Transverse colon (tissue), 4 donors: ENCODE data around the gene CLK4. TPM values are rescaled to one million over a fixed set of nuclear protein-coding genes. Genes with fewer than 3 reads are reported as not detected.

ENCODE experiments used
- DNase-seq: peaks from one replicate; pipeline ENCODE4 v3.0.0-alpha.2; 2019
- H3K27ac ChIP-seq, 4 donors: fragments of 200-600 bp; sonication (generic); 2 replicates each; pipeline ENCODE4 v1.5.1; 2016 to 2018; ENCODE audit warnings: inconsistent platforms in 4 of 4
- H3K27me3 ChIP-seq: fragments of 200-600 bp; sonication (generic); 2 replicates; pipeline ENCODE4 v1.5.1; 2017; ENCODE audit warnings: inconsistent platforms
- H3K36me3 ChIP-seq, 4 donors: fragments of 200-600 bp; sonication (generic); 2 replicates each; pipeline ENCODE4 v1.5.1; 2017 to 2019; ENCODE audit warnings: inconsistent platforms in 4 of 4
- H3K4me1 ChIP-seq, 4 donors: fragments of 200-600 bp; sonication (generic); 2 replicates each; pipeline ENCODE4 v1.5.1; 2017 to 2020; ENCODE audit warnings: inconsistent platforms in 4 of 4
- H3K4me3 ChIP-seq, 4 donors: fragments of 200-600 bp; sonication (generic); 1 replicate in 1 of 4; 2 replicates in 3 of 4; pipeline versions ENCODE4 v1.5.1 to v1.6.1; 2017 to 2019; ENCODE audit warnings: inconsistent platforms in 4 of 4
- H3K9me3 ChIP-seq, 2 donors: fragments of 200-600 bp; sonication (generic); 2 replicates each; pipeline ENCODE4 v1.5.1; 2017 to 2019; ENCODE audit warnings: inconsistent platforms in 2 of 2
- CTCF ChIP-seq, 5 experiments: fragments of 200-600 bp in 3 of 5; fragments of 450-650 bp in 2 of 5; sonication (generic) in 3 of 5; IDR thresholded peaks; 1 replicate in 2 of 5; 2 replicates in 3 of 5; pipeline ENCODE4 v1.5.1; 2016 to 2017; ENCODE audit warnings: antibody characterized with exemption in 5 of 5, inconsistent platforms in 3 of 5, mild to moderate bottlenecking in 2 of 5, moderate library complexity in 1 of 5
- EP300 ChIP-seq: sonication (generic); formaldehyde crosslinking; IDR thresholded peaks from one replicate; pipeline ENCODE4 v1.6.1; 2017; ENCODE audit warnings: antibody characterized with exemption, low read depth
- POLR2A ChIP-seq: fragments of 450-650 bp; IDR thresholded peaks from one replicate; pipeline ENCODE4 v1.6.1; 2016; ENCODE audit warnings: antibody characterized with exemption, mild to moderate bottlenecking, moderate library complexity
- POLR2AphosphoS5 ChIP-seq, 3 donors: sonication (generic); formaldehyde crosslinking; IDR thresholded peaks; one replicate each; pipeline ENCODE4 v1.6.1; 2016; ENCODE audit warnings: antibody characterized with exemption in 3 of 3
- WGBS, 2 donors: methylation state at CpG; one replicate each; pipeline ENCODE4 v1.1.5; 2018; ENCODE audit warnings: low coverage in 1 of 2; 5-methylcytosine and 5-hydroxymethylcytosine counted together
- in situ Hi-C, 4 donors: fragments of 200-750 bp; cut with MboI; loops; one replicate each; pipeline versions ENCODE4 v1.15.0 to v1.15.1; 2017; ENCODE audit warnings: low sequenced_read_pairs in 3 of 4, low pct_ligation_motif_present in 1 of 4, low pct_unique_long_range_greater_than_20kb in 1 of 4
- intact Hi-C: fragments of 100-400 bp; cut with DNase I; formaldehyde crosslinking; loops from one replicate; pipeline ENCODE4 v1.15.1; 2023; ENCODE audit warnings: low total_unique reads
- total RNA-seq, 4 donors: library from RNA; depleted of rRNA; stranded (reverse); fragments of >200 nt; gene quantifications; one replicate each; pipeline ENCODE4 v1.1.0, GENCODE V29; 2016

Gene CLK4
- total RNA-seq, 4 donors from 2014 or later = 36.0 to 72.6 (median 52.4) TPM

- TF ChIP-seq EP300 = no peak
- no peak for TF ChIP-seq CTCF (IDR thresholded peaks at IDR 0.05)
- no peak for TF ChIP-seq POLR2A
- TF ChIP-seq POLR2AphosphoS5 (IDR thresholded peaks at IDR 0.05) = no peak
- in situ Hi-C loops (no loop called here), intact Hi-C loops (no loop called here)
- H3K4me3 ChIP-seq = no peak overlapping the region
- WGBS, 2 donors = 89 to 100% methylated on average over 2 to 11 of the region's 13 CpGs
- no peak for DNase-seq
- peaks cover 13% of the 10 kb centered on the region for H3K27me3 ChIP-seq
- H3K36me3 ChIP-seq = no peaks in the 10 kb centered on the region
- H3K4me1 ChIP-seq = no peaks in the 10 kb centered on the region
- no peaks in the 10 kb centered on the region for H3K9me3 ChIP-seq
- no peak overlapping the region for H3K27ac ChIP-seq
Observed at GRCh38 chr5:178582291-178582690, 44.6 kb downstream of the CLK4 start.

- peaks cover 13% of the 10 kb centered on the region for H3K27me3 ChIP-seq
- H3K36me3 ChIP-seq = no peaks in the 10 kb centered on the region
- no peak for DNase-seq
- intact Hi-C loops = no loop called here
- no peaks in the 10 kb centered on the region for H3K9me3 ChIP-seq
- H3K4me3 ChIP-seq = no peak overlapping the region
- H3K4me1 ChIP-seq = no peaks in the 10 kb centered on the region
- H3K27ac ChIP-seq = no peak overlapping the region
- TF ChIP-seq EP300 (no peak), POLR2AphosphoS5 (IDR thresholded peaks at IDR 0.05) (no peak), POLR2A (no peak), CTCF (IDR thresholded peaks at IDR 0.05) (no peak)
- 75 to 82% methylated on average over 3 of the region's 3 CpGs for WGBS, 2 donors
- in situ Hi-C loops = no loop called here
Observed at GRCh38 chr5:178581621-178582020, 45.2 kb downstream of the CLK4 start.

- Histone ChIP-seq H3K27ac (no peak overlapping the region), H3K9me3 (no peaks in the 10 kb centered on the region), H3K27me3 (peaks cover 23% of the 10 kb centered on the region), H3K4me1 (no peaks in the 10 kb centered on the region), H3K4me3 (no peak overlapping the region), H3K36me3 (no peaks in the 10 kb centered on the region)
- in situ Hi-C loops = no loop called here
- DNase-seq = no peak
- intact Hi-C loops = no loop called here
- no peak for TF ChIP-seq CTCF (IDR thresholded peaks at IDR 0.05)
- TF ChIP-seq EP300 = no peak
- no peak for TF ChIP-seq POLR2AphosphoS5 (IDR thresholded peaks at IDR 0.05)
- TF ChIP-seq POLR2A = no peak
- 75 to 81% methylated on average over 8 to 15 of the region's 15 CpGs for WGBS, 2 donors
Observed at GRCh38 chr5:178580271-178580955, 46.4 kb downstream of the CLK4 start.

- intact Hi-C loops = no loop called here
- no peak for TF ChIP-seq POLR2AphosphoS5 (IDR thresholded peaks at IDR 0.05)
- no peak for TF ChIP-seq POLR2A
- TF ChIP-seq CTCF (IDR thresholded peaks at IDR 0.05) = no peak
- no peak for TF ChIP-seq EP300
- no peak overlapping the region for H3K27ac ChIP-seq
- WGBS, 2 donors = 89% methylated on average over 7 of the region's 7 CpGs; no CpG with 5 or more reads in 1 of the 2 donors
- no peak for DNase-seq
- in situ Hi-C loops = no loop called here
- peaks cover 27% of the 10 kb centered on the region for H3K27me3 ChIP-seq
- H3K9me3 ChIP-seq = no peaks in the 10 kb centered on the region
- H3K4me3 ChIP-seq = no peak overlapping the region
- H3K36me3 ChIP-seq = no peaks in the 10 kb centered on the region
- H3K4me1 ChIP-seq = no peaks in the 10 kb centered on the region
Observed at GRCh38 chr5:178577944-178578343, 48.9 kb downstream of the CLK4 start.
